Measurements from ENCODE around the gene ALAS1.

ALAS1 gene

GRCh38 chr3:52202384-52203077, 4.6 kb downstream of the ALAS1 start:
- DNase-seq: no peak

- no peak for DNase-seq
These were observed 5.7 kb downstream of the ALAS1 start for GRCh38 chr3:52203701-52204100.

GRCh38 chr3:52204337-52205073, 6.5 kb downstream of the ALAS1 start:
- peak; percentile 20 for DNase-seq

GRCh38 chr3:52205727-52206372, 7.9 kb downstream of the ALAS1 start:
- DNase-seq: no peak

- DNase-seq: no peak
These were observed 10.6 kb downstream of the ALAS1 start for GRCh38 chr3:52208556-52208955.

GRCh38 chr3:52210037-52210436, 12.1 kb downstream of the ALAS1 start:
- no peak for DNase-seq

GRCh38 chr3:52210550-52211046, 12.6 kb downstream of the ALAS1 start:
- no peak for DNase-seq

GRCh38 chr3:52211268-52211891, 13.4 kb downstream of the ALAS1 start:
- DNase-seq: no peak

- no peak for DNase-seq
These were observed 15.0 kb downstream of the ALAS1 start for GRCh38 chr3:52213005-52213404.

- DNase-seq: no peak
These were observed 15.9 kb downstream of the ALAS1 start for GRCh38 chr3:52213901-52214300.

- no peak for DNase-seq
These were observed 17.4 kb downstream of the ALAS1 start for GRCh38 chr3:52215351-52215750.

- no peak for DNase-seq
These were observed 18.8 kb downstream of the ALAS1 start for GRCh38 chr3:52216585-52217408.

- no peak for DNase-seq
These were observed 19.4 kb downstream of the ALAS1 start for GRCh38 chr3:52217409-52217805.

GRCh38 chr3:52218026-52218425, 20.1 kb downstream of the ALAS1 start:
- no peak for DNase-seq

- no peak for DNase-seq
These were observed 20.5 kb downstream of the ALAS1 start for GRCh38 chr3:52218454-52218853.

- no peak for DNase-seq
These were observed 21.1 kb downstream of the ALAS1 start for GRCh38 chr3:52218937-52219650.

- DNase-seq: no peak
These were observed 22.5 kb downstream of the ALAS1 start for GRCh38 chr3:52220380-52221026.

- no peak for DNase-seq
These were observed 23.2 kb downstream of the ALAS1 start for GRCh38 chr3:52221141-52221562.

- DNase-seq: no peak
These were observed 23.8 kb downstream of the ALAS1 start for GRCh38 chr3:52221563-52222318.
